Activated CD8-positive, alpha-beta memory T cell treated with anti-CD3 and anti-CD28 coated beads, Interleukin-2, amount 50 U/mL, for 1 hour (primary cell): ENCODE results near the gene KCNJ10.
A peak's percentile ranks its signal among the peaks of the same experiment; 100 is the strongest.

Source experiments
- DNase-seq: peaks from one replicate; pipeline ENCODE4 v3.0.0-alpha.2; 2020; ENCODE audit errors: extremely low read depth

Gene KCNJ10

DNA sequence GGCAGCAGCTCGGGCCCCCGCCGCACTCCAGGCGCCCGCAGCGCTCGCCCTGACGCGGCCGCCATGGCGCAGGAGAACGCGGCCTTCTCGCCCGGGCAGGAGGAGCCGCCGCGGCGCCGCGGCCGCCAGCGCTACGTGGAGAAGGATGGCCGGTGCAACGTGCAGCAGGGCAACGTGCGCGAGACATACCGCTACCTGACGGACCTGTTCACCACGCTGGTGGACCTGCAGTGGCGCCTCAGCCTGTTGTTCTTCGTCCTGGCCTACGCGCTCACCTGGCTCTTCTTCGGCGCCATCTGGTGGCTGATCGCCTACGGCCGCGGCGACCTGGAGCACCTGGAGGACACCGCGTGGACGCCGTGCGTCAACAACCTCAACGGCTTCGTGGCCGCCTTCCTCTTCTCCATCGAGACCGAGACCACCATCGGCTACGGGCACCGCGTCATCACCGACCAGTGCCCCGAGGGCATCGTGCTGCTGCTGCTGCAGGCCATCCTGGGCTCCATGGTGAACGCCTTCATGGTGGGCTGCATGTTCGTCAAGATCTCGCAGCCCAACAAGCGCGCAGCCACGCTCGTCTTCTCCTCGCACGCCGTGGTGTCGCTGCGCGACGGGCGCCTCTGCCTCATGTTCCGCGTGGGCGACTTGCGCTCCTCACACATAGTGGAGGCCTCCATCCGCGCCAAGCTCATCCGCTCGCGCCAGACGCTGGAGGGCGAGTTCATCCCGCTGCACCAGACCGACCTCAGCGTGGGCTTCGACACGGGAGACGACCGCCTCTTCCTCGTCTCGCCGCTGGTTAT, 14.2 kb upstream of the KCNJ10 start:
- DNase-seq = no peak

DNA sequence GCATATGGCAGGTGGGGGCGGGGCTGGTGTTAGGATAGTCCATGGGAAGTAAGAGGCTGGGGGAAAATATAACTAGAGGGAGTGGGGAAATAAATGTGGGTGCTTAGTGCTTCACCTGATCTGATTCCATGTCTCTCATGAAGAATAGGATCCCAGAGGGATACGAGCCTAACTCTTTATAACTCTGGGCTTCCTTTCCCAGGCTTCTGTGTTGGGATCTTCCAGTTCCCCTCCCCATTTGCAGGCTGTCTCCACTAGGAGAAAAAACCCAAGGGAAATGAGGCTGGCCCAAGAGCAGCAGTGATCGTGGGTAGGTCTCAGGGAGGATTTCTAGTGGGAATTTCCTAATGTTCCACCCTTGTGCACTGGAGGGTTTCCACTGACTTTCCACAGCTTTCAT, 13.0 kb upstream of the KCNJ10 start:
- DNase-seq = no peak

DNA sequence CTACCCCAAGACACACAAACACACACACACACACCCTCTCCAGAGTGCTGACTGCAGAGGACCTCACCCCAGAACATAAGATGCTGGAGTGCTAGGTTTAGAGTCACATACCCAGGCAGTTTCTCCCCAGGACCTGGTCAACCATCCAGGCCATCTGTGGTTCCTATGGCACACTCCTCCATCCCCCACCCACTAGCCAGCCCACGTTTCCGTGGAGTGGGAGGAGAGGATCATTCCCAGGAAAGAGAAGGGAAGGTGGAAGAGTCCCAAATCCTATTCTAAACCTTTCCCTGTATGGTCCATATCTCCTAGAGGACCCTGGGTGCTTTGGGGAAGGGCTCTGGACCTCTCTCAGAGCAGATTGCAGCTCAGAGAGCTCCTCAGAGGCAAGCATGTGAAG, 12.5 kb upstream of the KCNJ10 start:
- no peak for DNase-seq

DNA sequence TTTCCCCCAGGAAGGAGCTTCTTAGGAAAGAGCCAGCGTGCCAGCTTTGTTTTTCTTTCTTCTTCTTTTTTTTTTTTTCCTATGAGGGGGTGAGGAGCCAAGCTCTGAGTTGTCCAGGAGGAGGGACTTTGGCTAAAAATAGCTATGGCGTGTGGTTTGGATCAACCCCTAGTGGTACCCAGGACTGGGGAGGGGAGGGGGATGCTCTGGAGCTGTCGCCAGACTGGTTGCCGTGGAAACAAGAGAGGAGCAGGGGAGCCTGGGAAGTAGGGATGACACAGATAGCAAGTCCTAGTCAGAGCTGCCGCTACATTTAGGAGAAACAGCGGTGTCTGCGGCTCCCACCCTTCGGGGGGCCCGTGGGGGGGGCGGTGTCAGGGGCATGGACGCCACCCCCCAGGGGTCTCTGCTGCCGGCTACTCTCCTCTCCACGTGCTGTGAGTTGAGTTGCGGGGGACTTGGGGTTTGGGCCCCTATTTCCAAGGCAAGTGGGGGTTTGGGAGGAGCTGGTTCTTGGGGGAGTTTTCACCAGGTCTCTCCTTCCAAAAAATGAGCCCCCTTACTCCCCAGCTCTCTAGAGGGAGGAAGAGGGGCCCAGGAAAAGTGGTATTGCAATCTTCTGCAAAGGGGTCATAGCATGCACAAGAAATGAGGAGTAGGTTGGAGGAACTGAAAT, 11.4 kb upstream of the KCNJ10 start, which contains the start of gene KCNJ9:
Gene KCNJ9, plus strand, starts transcription at position 278 of the 676 bp plus-strand sequence. CDS start 2,493 bp downstream, outside the sequence.
- no peak for DNase-seq

DNA sequence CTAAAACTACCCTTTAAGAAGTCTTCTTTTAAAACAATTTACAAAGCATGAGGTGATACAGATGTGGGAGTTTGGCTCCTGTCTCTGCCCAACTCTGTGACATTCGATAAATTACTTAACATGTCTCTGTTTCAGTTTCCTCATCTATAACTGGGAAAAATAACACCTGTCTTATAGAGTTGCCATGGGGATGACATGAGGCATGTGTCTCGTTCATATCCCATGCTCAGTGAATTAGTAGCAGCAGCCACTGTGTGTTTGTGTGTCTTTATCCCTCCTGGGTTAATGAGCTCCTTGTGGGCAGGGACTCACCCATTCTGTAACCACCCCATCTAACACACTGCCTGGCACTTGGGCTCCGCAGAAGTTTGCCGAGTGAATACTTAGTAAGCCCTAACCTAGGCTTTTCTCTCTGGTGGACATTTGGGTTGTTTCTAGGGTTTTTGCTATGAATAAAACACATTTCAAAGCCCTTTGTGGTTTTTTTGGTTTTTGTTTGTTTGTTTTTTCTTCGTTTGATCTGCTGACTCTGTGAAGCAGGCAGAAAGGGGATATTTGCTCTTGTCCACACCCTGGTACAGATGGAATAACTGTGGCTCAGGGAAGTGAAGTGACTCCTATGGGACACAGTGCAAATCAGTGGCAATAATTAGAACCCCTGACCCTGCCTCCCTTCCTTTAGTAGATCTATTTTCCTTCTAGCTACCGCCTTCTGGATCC, 10.6 kb upstream of the KCNJ10 start:
- DNase-seq = no peak

DNA sequence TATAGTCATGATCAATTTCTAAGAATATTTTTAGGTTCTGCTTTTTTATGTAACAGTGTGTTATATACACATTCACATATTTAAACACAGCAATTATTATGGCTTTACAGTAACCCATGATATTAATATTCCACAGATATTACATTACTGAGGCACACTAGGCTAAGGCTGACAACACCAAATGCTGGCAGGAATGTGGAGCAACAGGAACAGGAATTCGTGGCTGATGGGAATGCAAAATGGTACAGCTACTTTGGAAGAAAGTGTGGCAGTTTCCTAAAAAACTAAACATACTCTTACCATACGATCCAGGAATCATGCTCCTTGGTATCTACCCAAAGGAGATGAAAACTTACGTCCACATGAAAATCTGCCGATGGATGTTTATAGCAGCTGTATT, 9.5 kb upstream of the KCNJ10 start:
- no peak for DNase-seq

DNA sequence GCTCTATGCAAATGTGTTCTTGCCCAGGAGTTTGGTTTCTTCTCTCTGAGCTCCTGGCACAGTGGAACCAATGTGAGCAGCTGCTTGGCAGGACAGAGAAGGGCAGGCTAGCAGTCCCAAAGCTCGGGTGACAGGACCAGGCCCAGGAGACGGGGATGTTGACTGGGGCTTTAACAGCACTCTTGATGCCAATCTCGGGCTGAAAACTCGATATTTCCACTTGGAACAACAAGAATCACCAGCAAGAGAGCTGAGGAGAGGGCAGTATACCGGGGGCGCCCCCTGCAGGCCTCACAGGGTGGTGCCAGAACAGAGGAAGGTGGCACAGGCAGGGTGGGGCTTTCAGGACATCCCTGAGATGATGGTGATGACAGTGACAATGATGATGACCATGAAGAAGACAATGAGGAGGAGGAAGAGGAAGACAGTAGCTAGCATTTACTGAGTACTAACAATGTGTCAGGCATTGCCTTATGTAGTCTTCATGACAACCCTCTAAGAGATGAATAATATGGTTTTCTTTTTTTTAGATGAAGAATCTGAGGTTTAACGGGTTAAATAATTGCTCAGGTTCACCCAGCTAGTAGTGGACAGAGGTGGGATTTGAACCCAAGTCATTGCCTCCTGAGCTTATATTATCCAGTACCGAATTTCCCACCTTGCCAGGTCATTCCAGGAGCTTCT, 8.7 kb upstream of the KCNJ10 start:
- DNase-seq = no peak

DNA sequence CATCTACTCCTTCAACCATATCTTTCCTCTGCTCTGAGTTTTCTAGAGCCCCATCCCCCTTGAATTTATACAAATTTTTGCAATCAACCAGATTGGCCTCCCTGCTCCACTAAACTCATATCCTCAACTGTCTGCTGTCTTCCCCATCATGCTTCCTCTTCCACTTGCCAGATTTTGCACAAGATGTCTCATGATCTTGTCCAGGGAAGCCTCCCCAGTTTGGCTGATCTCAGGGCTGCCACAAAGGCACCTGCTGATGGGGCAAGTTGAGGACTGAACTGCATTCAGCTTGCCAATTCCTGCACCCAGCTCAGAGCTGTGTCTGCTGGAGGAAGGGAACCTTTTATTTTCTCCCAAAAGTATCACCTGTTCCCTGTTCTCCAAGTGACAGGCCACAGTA, 7.5 kb upstream of the KCNJ10 start:
- no peak for DNase-seq

DNA sequence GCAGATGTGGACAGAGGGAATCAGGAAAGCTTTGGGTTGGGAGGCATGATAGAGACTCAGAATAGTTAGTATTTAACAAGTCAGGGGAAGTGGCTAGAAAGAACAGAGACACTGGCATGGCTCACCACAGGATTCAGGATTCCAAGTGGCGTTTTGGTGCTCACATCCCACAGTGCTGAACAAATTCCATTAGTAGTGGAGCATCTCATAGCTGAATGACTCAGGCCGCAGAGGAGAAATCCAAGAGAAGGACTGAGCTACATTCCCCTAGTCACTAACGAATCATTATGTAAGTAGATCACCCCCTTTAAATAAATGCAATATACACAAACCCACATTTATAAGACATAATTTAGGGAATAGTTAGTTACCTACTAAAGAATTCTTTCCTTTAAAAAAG, 6.3 kb upstream of the KCNJ10 start:
- no peak for DNase-seq

DNA sequence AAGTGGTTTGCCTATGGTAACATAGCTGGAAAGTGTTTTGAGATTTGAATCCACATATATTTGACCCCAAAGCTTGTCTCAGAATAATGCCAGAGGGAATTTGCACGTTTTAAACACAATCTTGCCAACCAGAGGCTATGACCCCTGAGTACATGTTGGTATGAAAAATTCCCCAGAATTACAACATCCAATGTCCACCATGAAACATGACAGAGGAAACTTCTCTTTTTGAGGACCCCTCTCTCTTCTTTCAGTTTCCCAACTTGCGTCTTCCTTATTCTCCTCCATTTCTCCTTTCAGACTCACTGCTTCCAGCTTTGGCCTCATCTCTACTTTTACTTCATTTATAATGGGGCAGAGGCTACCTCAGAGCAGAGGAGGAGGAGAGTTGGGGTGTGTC, 5.9 kb upstream of the KCNJ10 start:
- no peak for DNase-seq

DNA sequence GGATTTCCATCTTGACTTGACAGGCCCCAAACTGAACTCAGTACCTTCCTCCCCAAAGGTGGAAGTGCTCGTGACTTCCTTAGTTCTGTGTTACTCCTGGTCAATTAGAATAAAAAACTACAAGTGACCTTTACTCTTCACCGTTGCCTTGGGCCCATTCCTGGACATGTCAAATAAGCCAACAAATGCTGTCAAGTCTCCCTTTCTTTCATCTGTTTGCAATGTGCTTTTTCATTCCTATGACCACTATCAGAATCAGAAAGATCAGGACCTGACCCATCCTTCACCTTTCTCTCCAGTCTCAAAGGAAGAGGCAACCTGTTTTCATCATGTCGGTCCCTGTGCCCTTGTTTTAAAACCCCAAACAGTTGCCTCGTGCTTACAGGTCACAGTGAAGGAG, 4.9 kb upstream of the KCNJ10 start:
- no peak for DNase-seq

DNA sequence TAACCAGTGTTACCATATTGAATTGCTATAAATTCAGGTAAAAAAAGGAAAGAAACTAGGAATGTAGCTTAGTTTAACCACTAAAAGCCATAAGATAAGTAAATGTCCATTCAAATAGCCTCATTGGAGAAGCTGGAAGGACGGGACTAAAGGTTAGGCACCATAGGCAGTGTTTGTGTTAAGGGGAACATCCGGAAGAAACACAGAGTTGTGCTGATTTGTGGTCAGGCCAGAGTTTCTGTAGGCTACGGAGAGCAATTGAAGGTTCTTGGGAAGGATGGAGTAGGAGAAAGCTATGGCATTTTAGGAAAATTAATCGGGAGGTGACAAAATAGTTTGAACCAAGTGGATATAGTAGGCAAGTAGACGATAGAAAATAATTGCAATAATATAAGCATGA, 1.3 kb upstream of the KCNJ10 start:
- no peak for DNase-seq

DNA sequence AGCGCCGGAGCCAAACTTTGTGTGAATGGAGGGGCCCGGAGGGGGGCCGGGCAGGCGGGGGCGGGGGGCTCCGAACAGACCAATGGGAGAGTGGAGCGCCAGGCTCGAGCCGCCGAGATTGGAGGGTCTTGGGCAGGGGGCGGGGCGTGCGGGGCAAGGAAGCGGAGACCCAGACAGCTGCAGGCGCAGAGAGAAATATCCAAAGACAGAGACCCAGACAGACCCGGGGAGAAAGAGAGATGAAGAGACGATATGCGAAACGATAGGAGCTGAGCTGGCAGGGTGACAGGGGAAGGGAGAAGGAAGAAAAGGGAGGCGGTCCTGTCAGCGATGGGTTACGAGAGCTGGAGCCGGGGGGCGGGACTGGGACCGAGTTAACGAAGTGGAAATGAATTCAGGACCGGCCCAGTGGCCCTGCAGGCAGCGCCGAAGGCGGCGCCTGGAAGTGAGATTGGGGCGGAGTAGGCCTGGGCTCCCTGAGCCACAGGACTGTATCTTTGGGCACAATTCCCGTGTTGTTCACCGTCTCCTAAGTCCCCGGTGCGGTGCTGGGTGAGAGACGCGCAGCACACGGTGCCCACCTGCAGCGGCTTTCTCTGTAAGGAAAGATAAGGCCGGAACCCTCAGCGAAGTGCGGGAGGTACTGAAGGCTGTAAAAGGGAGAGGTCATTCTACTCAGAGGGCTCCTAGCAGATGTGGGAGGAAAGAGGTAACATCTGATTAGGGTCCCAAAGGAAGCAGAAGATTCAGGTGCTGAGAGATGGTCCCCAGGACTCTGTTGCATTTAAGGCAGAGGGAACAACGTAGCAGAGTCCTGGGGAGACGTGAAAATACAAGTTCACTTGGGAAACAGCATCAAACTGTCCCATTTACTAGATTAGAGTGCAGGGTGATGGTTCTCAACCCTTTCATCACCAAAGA, 543 bp upstream of the KCNJ10 start:
- peak; percentile 53 for DNase-seq

DNA sequence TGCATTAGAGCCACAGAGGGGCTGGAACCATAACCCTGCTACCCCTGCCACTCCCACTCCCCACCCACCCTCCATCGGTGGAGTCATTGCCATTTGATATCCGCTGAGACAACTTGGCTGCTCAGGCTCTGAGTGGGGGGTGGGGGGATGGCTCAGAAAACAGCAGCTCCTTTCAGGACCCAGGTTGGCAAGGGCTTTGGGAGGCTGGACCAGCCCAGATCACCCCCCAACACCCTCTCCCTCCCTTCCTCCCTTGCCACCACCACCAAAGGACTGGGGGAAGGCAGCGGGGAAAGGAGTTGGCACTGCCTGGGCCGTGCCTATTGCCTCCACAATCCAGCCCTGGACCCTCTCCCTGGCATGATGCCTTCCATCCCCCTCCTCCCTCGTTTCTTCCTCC, 1.7 kb downstream of the KCNJ10 start:
- DNase-seq = no peak

DNA sequence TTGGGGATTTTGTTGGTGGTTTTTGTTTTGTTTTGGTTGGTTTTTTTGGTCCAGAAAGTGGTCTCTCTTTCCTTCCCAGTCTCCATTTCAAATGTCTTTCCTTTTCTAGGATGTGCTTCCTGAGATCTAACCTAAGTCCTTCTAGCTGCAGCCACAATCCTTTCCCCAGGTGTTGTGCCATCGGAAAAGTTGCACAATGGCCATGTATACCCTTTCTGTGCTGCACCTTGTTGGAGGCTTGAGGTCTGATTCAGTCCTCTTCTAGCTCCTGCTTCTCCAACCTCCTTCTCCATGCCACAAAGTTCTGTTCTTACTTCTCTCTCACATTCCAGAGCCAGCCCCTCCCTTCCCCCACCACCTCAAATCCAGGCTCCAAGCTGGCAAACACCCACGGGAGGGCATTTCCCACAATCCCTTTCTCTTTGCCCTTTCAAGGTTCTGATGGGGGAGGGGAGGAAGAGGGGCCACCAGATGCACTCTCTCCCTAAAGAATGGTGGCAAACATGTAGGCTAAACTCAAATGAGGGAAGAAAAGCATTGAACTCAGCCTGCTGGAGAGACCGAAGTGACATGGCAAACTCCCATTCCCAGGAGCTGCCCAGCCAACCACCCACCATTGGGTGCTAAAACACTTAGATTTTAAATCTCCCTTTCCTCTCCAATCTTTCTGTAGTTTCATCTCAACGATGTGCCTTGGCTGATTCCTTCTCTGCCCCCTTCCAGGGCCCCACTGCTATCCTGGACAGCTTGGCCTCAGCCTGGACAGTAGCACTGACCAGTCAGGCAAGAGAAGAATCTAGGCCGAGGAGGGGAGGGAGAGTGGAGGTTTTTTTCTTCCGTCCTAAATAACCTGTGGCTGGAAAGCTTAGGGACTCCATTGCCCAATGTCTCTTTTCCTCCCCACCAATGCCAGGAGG, 2.9 kb downstream of the KCNJ10 start:
- DNase-seq = no peak

DNA sequence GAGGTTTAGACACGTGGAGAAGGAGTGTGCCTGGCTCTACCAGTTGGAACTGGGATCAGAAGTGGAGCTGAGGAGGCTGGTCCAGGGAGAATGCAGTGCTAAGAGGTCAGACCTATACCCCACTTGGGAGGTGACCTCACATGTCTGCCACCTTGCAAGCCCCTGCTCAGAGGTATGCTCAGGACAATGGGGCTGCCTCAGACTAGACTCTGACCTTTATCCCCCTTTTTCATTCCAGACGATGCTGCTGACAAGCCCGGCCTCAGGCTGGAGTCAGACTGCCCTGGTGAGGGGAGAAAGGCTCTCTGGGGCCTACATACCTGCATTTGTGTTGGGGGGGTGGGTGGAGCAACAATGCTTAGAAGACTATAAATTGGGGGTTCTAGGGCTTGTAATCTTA, 5.2 kb downstream of the KCNJ10 start:
- DNase-seq = no peak

DNA sequence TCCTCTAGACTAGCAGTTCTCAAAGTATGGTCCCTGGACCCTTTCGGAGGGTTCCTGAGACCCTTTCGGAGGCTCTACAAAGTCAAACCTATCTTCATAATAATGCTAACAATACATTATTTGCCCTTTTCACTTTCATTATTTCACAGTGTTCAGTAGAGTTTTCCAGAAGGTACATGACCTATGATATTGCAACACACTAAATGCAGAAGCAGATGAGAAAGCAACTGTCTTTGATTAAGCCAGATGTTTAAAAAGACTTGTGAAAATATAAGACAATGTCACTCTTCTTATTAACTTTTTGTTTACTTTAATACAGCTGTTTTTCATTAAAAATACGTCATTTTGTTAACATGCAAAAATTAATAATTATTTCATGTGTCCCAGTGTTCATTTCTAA, 5.8 kb downstream of the KCNJ10 start:
- DNase-seq = no peak

DNA sequence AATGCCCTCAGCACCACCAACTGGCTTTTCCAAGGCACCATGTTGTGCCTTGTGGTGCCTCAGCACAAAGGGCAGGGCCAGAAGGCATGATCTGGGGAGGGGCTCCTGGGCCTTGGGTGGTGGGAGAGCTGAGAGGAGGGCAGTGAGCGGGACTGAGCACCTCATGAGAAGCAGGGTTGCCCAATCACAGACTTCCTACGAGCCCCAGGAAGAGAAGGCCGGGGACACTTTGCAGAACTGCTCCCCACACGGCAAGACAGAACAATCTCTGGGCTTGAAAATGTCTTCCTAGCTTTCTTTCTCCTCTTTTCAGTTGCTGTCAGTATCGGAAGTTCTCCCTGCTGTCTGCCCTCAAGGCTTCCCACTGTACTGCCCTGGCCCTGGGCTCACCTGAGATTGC, 6.8 kb downstream of the KCNJ10 start:
- DNase-seq = no peak

DNA sequence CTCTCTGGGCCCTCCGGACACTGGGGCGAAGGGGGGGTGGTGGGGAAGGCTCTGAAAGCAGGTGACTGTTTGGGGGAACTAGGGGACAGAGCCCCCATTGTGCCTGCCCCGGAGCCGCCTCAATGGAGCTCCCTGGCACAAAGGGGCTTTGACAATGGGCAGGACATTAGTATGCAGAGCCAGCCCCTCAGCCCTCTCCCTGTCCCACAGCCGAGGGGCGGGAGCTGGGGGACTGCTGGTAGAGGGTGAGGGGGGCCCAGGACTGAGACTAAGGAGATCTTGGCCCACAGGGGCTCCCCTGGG, 7.8 kb downstream of the KCNJ10 start:
- no peak for DNase-seq
